Measurements from ENCODE around the gene COL4A3.

The COL4A3 gene

DNA sequence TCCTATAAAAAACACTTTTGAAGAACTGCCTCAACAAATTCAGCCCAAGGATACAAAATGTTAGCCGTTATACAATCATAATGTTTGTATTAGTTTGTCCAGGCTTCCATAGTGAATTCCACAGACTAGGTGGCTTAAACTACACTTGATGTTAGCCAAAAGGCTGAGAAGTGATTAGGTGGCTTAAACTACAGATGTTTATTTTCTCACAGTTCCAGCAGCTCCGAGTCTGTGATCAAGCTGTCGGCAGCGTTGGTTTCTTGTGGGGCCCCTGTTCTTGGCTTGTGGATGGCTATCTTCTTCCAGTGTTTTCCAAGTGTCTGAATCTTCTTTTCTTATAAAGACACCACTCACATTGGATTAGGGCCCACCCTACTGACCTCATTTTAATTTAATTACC is 129.1 kb downstream of the COL4A3 start:
- no peak for DNase-seq (ENCODE audit: low spot score)

DNA sequence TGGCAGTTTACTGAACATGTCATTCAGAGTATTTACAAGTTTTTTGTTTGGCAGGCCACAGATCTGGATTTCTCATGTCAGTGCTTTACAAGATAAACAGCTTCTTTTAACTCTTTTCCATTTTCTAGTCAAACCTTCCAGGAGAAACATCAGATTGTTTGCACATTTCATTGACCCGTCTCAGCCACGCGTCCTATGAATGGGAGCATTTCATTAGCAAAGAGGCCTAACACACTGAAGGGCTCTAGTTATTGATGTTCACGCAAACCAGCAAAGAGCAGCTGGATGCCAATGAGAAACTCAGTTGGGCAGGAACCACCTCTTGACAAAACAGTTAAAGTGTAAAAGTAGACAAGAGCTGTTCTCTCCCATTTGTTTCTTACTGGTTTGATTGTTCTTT is 131.4 kb downstream of the COL4A3 start:
- DNase-seq (ENCODE audit: low spot score): no peak

DNA sequence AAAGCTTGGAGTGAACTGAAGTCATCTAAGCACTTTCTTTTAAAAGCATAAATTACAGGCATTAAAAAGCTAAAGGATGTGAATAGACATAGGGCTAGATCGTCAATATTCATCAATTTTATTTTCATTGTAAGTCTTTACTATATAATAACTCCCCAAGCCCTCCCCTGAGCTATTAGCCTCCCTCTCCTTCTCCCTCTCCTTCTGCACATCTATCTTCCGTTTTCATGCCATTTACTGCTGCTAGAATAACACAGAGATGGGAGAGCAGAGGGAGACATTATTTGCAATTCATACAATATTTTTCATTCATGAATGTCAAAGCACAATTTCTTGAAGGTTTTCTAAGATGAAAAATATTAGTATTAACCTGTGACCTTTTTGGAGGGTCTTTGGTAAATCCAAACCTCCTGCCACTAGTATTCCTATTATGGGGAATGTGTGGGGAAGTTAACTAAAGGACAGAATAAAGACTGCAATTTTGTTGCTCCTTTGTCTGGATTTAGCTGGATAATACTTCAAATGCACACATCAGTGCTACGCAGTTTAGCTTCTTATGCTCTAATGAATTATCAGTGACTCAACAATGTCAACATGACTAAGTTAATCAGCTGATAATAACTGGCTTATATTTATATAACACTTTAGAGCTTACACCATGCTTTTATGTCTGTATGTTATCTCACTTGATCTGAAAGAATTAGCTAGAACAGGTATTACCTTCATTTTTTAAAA is 132.4 kb downstream of the COL4A3 start:
- no peak for DNase-seq (ENCODE audit: low spot score)

DNA sequence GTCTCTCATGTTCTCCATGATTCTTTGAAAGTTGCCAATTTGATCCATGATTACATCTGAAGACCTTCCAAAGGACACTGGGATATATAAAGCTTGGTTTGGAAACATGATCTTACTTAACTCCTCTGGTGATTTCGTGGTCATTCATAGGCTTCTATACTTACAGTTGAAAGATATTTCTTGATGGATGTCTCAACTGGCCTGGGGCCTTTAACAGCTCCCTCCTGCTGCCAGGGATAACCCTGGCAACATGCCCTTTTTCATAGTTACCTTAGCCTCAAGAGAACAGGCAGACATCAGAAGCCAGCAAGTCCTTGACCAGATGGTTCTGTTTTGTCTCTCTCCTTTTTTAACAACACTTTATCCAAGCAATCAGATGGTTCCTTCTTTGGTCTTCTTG is 137.1 kb downstream of the COL4A3 start:
- DNase-seq (ENCODE audit: low spot score): no peak

DNA sequence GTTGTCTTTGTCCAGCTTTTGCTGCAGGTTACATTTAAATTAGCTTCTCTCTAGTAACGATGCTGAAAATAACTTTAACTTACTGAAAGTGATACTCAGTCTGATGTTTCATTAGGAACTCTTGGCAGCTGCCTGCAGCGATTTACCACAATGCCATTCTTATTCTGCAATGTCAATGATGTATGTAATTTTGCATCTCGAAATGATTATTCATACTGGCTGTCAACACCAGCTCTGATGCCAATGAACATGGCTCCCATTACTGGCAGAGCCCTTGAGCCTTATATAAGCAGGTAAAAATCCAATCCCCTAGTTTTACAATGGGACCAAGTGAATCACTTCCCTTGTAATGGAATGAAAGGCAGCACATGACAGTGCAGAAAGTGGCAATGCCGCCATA is 144.4 kb downstream of the COL4A3 start:
- no peak for DNase-seq (ENCODE audit: low spot score)

DNA sequence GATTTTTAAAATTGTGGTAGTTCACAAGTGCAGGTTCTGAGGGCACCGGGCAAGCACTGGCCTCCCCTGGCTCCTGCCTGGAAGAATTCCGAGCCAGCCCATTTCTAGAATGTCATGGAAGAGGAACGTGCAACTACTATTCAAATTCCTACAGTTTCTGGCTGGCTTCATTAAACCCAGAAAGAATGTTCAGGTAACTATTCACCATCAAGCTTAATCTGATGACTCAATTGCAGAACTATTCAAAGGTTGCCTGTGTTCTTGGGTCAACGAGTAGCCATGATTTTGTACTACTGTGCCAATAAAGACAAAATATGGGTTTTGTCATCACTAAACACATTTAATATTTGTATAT is 146.3 kb downstream of the COL4A3 start:
- no peak for DNase-seq (ENCODE audit: low spot score)

DNA sequence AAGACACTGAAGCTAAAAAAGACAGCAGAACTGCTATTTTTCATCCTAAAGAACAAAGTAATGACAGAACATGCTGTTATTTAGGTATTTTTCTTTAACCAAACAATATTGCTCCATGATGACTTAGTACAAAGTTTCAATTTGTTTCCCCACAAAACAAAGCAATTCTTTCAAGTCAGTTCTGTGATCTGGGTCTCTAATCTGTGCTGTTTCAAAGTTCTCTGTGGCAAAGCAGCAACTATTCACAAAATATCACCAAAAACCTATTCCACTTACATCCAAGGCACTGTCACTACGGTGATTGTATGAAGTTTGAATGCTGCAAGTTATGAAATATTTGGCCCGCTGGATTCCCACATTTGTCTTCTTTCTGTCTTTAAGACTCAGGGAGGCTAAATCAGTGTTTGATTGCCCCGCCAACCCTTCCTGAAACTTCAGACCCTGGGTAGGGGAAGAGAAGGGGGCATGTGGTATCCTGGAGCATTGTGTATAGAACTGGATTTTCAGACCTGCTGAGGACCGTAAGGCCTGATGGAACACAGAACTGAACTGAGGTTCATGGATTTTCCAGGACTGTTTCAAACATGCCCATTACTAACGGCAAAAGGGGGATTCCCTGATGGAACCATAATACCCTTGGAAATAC is 147.6 kb downstream of the COL4A3 start:
- DNase-seq (ENCODE audit: low spot score): no peak

DNA sequence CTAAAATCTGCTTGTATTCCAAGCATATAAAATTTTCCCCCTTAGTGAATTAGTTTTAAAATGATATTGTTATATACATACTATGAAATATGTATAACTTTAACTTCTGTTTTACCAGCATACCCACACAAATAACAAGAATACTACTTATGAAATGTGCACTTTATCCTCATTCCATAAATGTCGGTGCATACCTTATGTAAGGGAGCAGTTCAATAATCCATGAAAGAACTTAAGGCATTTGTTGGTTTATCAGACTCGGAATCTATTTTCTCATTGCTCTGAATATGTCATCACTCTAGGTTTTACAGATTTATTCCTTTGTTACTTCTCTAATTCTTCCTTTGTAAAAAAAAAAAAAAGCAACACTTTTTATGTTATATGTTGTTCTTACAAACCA is 148.2 kb downstream of the COL4A3 start:
- no peak for DNase-seq (ENCODE audit: low spot score)

DNA sequence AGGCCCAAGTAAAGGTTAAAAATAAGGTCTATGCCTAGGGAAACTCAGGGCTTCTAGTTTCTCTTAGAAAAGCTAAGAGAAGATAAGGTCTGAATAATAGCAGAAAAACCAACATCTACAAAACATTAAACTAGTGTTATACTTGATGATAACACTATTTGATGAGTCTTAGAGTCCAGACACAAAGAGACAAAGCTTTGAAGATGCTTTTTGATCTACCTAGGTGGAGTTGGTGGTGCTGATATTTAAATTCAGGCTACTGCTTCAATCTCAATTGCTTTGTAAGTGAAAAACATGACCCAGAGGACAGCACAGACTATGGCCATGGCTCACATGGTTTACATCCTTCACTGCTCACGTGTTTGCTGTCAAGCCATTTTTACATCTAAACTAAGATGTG is 148.9 kb downstream of the COL4A3 start:
- no peak for DNase-seq (ENCODE audit: low spot score)

DNA sequence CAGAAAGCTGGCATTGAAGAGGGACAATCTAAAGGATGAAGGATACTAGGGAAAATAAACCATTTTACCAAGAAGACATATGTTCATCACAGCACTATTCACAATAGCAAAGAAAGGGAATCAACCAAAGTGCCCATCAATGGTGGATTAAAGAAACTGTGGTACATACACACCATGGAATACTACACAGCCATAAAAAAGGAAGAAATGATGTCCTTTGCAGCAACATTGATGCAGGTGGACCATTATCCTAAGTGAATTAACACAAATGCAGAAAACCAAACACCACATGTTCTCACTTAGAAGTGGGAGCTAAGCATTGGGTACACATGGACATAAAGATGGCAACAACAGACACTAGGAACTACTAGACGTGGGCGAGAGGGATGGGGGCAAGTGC is 153.4 kb downstream of the COL4A3 start:
- no peak for DNase-seq (ENCODE audit: low spot score)

DNA sequence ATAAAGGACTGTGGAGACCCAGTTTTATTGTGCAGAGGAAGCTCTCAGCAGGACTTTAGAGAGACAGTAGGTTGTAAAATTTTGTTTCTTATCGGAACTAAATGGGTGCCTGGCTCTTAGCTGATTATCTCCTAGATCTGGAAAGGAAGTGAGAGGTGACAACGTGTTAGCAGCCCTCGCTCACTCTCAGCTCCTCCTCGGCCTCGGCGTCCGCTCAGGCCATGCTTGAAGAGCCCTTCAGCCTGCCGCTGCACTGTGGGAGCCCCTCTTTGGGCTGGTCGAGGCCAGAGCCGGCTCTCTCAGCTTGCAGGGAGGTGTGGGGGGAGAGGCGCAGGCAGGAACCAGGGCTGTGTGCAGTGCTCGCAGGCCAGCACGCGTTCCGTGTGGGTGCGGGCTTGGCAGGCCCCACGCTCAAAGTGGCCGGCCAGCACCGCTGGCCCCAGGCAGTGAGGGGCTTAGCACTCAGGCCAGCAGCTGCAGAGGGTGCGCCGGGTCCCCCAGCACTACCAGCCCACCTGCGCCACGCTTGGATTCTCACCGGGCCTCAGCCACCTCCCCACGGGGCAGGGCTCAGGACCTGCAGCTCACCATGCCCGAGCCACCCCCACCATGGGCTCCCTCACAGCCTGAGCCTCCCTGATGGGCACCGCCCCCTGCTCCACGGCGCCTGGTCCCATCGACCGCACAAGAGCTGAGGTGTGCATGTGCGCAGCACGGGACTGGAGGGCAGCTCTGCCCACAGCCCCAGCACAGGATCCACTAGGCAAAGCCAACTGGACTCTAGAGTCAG is 156.1 kb downstream of the COL4A3 start:
- DNase-seq (ENCODE audit: low spot score): no peak

DNA sequence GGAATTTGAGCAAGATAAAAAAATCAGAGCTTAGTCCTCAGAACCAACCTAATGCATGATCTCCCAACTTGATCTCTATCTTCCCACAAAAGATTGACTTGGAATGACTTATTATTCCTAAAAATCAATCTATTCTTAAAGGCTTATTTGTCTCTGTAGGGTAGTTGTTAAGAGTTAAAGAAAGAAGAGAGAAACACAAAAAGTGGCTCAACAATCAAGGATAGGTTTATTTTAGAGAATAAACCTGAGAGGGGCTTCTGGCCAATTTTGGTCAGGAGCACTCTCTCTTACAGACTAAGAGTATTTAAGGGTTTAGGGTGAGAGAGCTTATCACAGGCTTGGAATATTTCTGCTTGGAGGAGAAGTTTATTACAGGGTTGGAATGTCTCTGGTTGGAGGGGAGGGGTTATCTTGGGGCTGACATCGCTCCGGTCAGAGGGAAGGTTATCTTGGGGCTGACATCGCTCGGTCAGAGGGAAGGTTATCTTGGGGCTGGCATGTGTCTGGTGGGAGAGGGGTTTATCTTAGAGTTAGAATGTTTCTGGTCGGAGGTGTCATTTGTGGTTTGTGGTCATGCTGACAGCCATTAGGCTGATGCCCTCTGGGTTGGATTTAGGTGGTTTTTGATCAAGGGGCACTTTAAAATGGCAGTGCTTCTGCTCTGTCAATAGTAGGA is 158.2 kb downstream of the COL4A3 start:
- no peak for DNase-seq (ENCODE audit: low spot score)

DNA sequence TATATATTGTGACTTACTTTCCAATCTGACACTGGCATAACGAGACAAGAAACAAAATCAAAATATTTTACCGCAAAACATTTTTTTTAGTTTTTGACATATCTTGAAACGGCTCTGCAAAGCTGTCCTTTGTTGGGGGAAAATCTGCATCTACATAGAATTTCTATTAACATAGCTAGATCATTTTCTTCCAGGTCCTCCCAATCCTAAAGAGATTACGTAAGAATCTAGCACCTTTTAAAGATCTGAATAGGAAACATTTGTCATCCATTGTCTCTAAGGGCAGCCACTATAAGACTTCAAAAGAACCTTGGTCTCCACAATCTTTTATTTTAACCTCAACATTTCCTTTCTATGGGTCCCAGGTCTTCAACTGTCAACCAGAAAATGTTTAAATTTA is 159.4 kb downstream of the COL4A3 start:
- DNase-seq (ENCODE audit: low spot score): no peak

DNA sequence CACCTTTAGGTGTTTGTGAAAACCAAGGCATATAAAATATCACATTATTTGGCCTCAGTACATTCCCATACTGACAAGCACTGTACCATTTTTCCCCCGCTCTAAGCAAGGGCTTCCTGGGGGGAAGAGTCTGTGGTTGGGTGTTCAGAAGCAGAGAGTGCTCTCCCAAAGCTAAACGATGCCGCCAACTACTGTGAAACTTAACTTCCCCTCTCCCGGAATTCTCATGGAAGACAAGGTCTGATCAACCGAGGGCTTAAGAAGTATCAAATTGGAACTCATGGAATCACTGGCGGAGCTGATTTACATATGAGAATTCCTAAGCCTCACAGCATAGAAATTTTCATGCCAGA is 160.2 kb downstream of the COL4A3 start:
- DNase-seq (ENCODE audit: low spot score): no peak

DNA sequence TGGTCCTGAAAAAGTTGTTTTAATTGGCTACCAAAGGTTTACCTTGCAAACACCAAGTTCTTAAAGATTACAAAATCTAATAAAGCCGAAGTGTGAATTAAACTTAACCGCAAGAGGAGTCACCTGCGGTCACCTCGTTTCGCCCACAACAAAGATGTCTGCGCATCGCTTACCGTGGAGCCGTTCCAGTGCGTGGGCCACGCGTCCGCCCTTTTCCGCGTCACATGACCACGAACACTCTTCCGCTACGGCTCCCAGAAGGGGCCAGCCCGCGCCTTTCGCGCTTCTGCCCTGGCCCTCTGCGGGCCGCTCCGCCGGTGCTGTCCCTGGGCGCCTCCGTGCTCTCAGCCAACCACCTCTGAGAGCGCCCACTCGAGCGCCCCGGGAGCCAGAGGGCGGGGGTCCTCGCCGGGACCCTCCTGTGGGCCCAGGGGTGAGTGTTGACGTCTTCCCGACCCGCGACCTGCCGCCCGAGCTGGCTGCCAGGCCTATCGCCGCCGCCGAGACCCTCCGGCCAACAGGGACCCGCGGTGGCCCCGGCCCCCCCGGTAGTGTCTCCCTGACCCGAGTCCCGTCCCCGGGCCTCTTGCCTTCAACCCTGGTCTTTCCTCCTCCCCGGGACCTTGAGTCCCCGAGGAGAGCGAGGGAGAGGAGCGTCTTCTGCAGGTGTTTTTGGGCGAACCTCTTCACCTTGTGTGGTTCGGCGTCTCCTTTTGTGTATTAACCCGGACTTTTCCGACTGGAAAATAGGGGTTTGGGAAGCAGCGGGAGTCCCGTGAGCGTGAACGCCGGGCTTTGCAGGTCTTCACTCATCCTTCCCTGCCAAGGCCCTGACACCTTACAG is 160.8 kb downstream of the COL4A3 start, which contains the start of gene MFF:
MFF (plus strand) TSS at position 257 of the 844 bp plus-strand sequence. CDS start 5,415 bp downstream, outside the sequence.
- DNase-seq (ENCODE audit: low spot score): peak; percentile 93

DNA sequence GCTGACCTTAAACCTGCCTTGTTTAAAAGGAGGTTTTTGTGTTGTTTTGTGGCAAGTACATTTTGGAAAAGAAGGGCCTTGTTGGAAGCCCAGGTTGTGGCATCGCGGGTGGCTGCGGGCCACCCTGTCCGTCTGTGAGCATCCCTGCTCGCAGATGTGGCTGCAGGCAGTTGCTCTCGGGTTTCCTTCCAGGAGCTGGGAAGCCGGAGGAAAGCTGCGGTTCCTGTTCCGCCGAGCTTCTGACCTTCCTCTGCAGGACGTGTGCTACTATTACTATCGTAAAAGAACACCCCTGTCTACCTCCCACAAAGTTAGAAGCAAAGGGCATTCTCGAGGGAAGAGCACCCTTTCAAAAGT is 161.4 kb downstream of the COL4A3 start:
- DNase-seq (ENCODE audit: low spot score): peak; percentile 23

DNA sequence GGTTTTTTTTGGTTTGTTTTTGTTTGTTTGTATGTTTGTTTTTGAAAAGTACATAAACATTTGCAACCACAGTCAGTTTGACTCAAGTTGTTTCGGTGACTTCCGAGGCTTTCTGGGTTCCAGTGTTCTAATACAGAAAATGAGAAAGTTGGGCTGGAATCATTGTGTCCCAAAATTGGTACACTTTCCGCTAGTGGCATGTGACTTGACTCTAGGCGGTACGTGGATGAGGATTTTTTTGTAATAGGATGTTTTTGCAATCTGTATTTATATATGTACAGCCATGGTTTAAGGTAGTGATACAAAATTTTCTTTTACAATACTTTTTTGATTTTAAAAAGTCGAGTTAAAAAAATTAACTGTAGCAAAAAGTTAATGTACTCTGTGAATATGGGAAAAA is 162.4 kb downstream of the COL4A3 start:
- no peak for DNase-seq (ENCODE audit: low spot score)

DNA sequence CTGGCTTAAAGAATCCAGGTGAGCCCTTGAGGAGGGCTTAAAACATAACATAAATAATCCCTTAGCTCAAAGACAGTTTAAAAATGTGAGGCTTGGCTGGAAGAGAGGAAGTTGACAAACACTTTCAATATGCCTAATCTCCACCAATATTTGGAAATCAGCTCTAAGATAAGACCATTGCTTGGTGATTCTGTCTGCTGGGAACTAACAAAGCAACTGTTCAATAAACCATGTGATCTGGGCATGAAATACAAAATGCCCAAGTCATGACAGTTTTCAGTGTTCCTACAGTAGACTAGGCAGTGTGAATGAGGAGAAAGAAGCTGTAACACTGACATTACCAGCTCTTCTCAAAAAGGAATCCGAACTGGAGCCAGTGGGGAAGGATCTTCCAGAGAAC is 171.3 kb downstream of the COL4A3 start:
- DNase-seq (ENCODE audit: low spot score): no peak

DNA sequence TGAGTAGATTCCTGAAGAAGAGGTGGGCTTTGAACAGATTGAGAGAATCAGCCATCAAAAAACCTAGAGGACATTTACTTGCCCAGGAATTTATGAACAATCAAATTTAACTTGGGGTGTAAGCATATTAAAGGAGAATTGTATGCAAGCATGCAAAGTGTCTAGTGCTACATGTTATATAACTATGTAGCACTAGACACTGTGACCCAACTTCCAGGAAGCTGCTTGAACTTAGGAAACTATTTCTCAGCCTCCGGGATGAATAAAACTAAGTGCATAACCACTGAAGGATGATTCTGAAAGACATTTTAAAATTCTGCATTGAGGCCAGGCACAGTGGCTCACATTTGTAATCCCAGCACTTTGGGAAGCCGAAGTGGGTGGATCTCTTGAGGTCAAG is 173.0 kb downstream of the COL4A3 start:
- no peak for DNase-seq (ENCODE audit: low spot score)

DNA sequence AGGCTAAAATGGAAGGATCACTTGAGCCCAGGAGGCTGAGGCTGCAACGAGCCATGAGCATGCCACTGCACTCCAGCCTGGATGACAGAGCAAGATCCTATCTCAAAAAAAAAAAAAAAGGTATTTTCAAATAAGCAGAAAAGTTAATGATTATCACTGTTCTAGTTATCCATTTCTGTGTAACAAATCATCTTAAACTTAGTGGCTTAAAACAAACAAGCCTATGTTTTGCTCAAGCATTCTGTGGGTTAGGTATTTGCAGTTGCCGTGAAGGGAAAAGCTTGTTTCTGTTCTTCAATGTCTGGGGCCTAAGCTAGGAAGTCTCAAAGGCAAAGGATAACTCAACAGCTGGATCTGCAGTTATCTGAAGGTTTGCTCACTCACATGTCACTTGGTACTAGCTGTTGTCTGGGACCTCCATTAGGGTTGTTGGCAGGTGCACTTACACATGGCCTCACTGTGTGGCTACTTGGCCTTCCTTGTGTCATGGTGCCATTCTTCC is 174.7 kb downstream of the COL4A3 start:
- DNase-seq (ENCODE audit: low spot score): no peak

DNA sequence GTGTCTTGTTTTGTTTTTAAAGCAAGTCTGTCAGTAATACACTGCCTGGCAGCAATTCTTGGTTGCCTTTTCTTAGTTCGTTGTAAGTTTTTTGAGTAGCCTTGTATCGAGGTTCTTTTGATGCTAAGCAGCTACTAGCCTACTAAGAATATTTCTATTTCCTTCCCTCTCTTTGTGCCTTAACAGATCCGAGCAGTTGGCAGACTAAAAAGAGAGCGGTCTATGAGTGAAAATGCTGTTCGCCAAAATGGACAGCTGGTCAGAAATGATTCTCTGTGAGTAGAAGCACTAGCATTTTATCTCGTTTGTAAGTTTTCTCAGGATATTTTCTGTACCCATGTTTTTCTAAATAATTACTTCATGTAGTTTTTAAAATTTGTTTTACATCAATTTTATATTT is 175.7 kb downstream of the COL4A3 start:
- DNase-seq (ENCODE audit: low spot score): no peak

DNA sequence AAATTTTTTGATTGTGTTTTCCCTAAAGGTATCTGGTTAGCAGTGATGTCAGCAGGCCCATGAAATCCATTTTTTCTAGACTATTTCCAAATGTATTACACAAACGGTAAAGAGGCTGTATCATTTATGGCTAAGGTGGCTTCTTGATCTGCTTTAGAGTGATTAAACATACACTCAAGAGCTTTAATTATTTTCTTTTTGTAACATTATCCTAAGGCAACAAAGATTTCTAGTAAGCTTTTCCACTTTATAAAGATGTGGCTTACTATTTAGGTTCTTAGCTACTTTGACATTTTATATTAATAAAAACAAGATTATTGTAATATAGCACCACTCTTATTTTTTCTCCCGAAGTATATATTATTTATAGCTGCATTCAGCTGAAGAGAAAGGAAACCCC is 177.1 kb downstream of the COL4A3 start:
- no peak for DNase-seq (ENCODE audit: low spot score)
